OCI-LY7 (cell line): Measurements from ENCODE around the gene SEZ6L. TPM values are rescaled to one million over a fixed set of nuclear protein-coding genes. Genes with fewer than 3 reads are reported as not detected.

Source experiments
- BruUV-seq: library from RNA; stranded (reverse); fragments of 400-500 nt; replicated peaks from 2 replicates; lab custom pipeline; 2021; lab: Mats Ljungman, UMichigan
- CTCF ChIA-PET: fragments of 300-600 bp; sonication (Branson Sonifier 250); formaldehyde crosslinking; loops from one replicate; lab custom pipeline; 2022; ENCODE audit warnings: antibody characterized with exemption; ENCODE audit not compliant: unreplicated experiment; lab: Charles Lee
- POLR2A ChIA-PET: fragments of 300-600 bp; sonication (Branson Sonifier 250); formaldehyde crosslinking; loops from one replicate; lab custom pipeline; 2022; ENCODE audit warnings: antibody characterized with exemption; lab: Charles Lee
- DNase-seq: peaks from one replicate; pipeline ENCODE4 v3.0.0-alpha.2; 2015; ENCODE audit warnings: low spot score
- H2AFZ ChIP-seq: fragments of 200-600 bp; sonication (generic), shearing (Covaris generic); 2 replicates; pipeline ENCODE4 v1.6.1; 2014; ENCODE audit warnings: mild to moderate bottlenecking, antibody characterized with exemption, low read length, moderate library complexity
- H3K27ac ChIP-seq: fragments of 200-600 bp; sonication (generic); 2 replicates; pipeline ENCODE4 v1.5.1; 2014; ENCODE audit warnings: mixed run types, low read depth, mild to moderate bottlenecking, moderate library complexity, low read length, inconsistent platforms; ENCODE audit not compliant: poor library complexity, severe bottlenecking
- H3K36me3 ChIP-seq: fragments of 200-600 bp; sonication (generic); 2 replicates; pipeline ENCODE4 v1.6.1; 2014; ENCODE audit warnings: mild to moderate bottlenecking, antibody characterized with exemption, low read length, moderate library complexity, mixed read lengths; ENCODE audit not compliant: insufficient read depth
- H3K4me1 ChIP-seq: fragments of 200-600 bp; sonication (generic); 2 replicates; pipeline ENCODE4 v1.5.1; 2014; ENCODE audit warnings: mild to moderate bottlenecking, low read length; ENCODE audit not compliant: insufficient read depth, poor library complexity, severe bottlenecking
- H3K4me2 ChIP-seq: fragments of 200-600 bp; sonication (generic); 2 replicates; pipeline ENCODE4 v1.6.1; 2014; ENCODE audit warnings: mild to moderate bottlenecking, low read length
- H3K4me3 ChIP-seq: fragments of 200-600 bp; sonication (generic); 2 replicates; pipeline ENCODE4 v1.5.1; 2014; ENCODE audit warnings: mild to moderate bottlenecking, low read depth, low read length; ENCODE audit not compliant: poor library complexity, severe bottlenecking
- H3K79me2 ChIP-seq: fragments of 200-600 bp; sonication (generic); 2 replicates; pipeline ENCODE4 v1.6.1; 2016; ENCODE audit warnings: low read depth, mild to moderate bottlenecking, low read length, moderate library complexity, mixed read lengths; ENCODE audit not compliant: insufficient read depth
- H3K9me2 ChIP-seq: fragments of 200-600 bp; sonication (generic); 2 replicates; pipeline ENCODE4 v1.6.1; 2016; ENCODE audit warnings: mild to moderate bottlenecking, low read length, mixed read lengths; ENCODE audit not compliant: insufficient read depth
- H3K9me3 ChIP-seq: fragments of 200-600 bp; sonication (generic); 2 replicates; pipeline ENCODE4 v1.6.1; 2014; ENCODE audit warnings: mild to moderate bottlenecking, mixed run types, low read length, mixed read lengths
- H4K20me1 ChIP-seq: fragments of 200-600 bp; sonication (generic); 2 replicates; pipeline ENCODE4 v1.6.1; 2014; ENCODE audit warnings: mild to moderate bottlenecking, antibody characterized with exemption, low read length, moderate library complexity, mixed read lengths; ENCODE audit not compliant: insufficient read depth
- CTCF ChIP-seq: fragments of 200-600 bp; sonication (generic); conservative IDR thresholded peaks from 2 replicates; pipeline ENCODE4 v1.5.1; 2014; ENCODE audit warnings: mild to moderate bottlenecking, antibody characterized with exemption, low read length, moderate library complexity, mixed read lengths
- EZH2phosphoT487 ChIP-seq: fragments of 200-600 bp; sonication (generic); IDR thresholded peaks from 2 replicates; pipeline ENCODE4 v1.6.1; 2018; ENCODE audit warnings: low read depth, borderline replicate concordance, mild to moderate bottlenecking, mixed run types, antibody characterized with exemption, low read length, moderate library complexity, mixed read lengths
- intact Hi-C: fragments of 100-400 bp; cut with micrococcal nuclease; formaldehyde crosslinking; loops from one replicate; pipeline ENCODE4 v1.10.0; 2022; ENCODE audit not compliant: unreplicated experiment
- total RNA-seq, 2 experiments: library from RNA; depleted of rRNA in 1 of 2; stranded (reverse); fragments of >200 nt in 1 of 2; shearing (Covaris generic) in 1 of 2; gene quantifications; 2 replicates each; pipeline ENCODE4 v1.2.3, GENCODE V29; 2014 to 2022

The SEZ6L gene
- total RNA-seq, 2 experiments from 2014 or later, result not detected

GRCh38 chr22:26314656-26315055 lies 145.4 kb downstream of the SEZ6L start:
- Histone ChIP-seq H3K79me2 (no peaks in the 10 kb centered on the region), H3K4me1 (no peaks in the 10 kb centered on the region), H3K36me3 (no peaks in the 10 kb centered on the region), H3K4me2 (no peak overlapping the region), H4K20me1 (no peaks in the 10 kb centered on the region), H3K9me2 (no peaks in the 10 kb centered on the region), H3K27ac (no peak overlapping the region), H3K4me3 (no peak overlapping the region), H2AFZ (no peak overlapping the region), H3K9me3 (no peaks in the 10 kb centered on the region)
- TF ChIP-seq CTCF (no peak), EZH2phosphoT487 (no peak)
- ChIA-PET POLR2A (no interaction called here), CTCF (no interaction called here)
- no TSS peak for BruUV-seq
- no peak for DNase-seq
- intact Hi-C loops, result no loop called here

- POLR2A ChIA-PET, result no interaction called here
- no TSS peak for BruUV-seq
These were observed 147.5 kb downstream of the SEZ6L start for GRCh38 chr22:26316732-26317285.

More at GRCh38 chr22:26316732-26317285, 147.5 kb downstream of the SEZ6L start:
- Histone ChIP-seq H3K27ac (no peak overlapping the region), H3K36me3 (no peaks in the 10 kb centered on the region), H2AFZ (no peak overlapping the region), H3K9me3 (no peaks in the 10 kb centered on the region), H4K20me1 (no peaks in the 10 kb centered on the region), H3K4me2 (no peak overlapping the region), H3K9me2 (no peaks in the 10 kb centered on the region), H3K4me3 (no peak overlapping the region), H3K79me2 (no peaks in the 10 kb centered on the region), H3K4me1 (no peaks in the 10 kb centered on the region)
- no peak for DNase-seq
- CTCF ChIA-PET, result no interaction called here
- intact Hi-C loops, result no loop called here
- no peak for TF ChIP-seq EZH2phosphoT487
- TF ChIP-seq CTCF, result no peak
